ENCODE results near the gene PTPRM. TPM values are rescaled to one million over a fixed set of nuclear protein-coding genes. Genes with fewer than 3 reads are reported as not detected.

PTPRM gene
- polyA plus RNA-seq, 1 experiment = 81.1 TPM

DNA sequence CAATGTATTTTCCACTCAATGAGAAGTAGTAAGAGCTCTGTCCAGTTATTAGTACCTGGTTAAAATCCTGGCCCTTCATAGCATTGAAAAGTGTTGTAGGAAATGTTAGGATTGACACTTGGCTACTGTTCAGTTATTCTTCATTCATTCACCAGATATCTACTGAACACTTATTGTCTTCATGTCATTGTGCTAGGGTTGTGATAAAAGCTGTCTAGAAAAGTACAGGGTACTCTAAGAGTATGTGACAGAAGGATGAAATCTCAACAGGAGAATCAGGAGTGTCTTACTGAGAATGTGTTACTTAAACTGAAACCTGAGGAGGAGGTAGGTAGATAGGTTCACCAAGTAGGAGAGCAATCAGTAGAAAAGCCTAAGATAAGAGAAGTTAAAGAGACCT lies 530.3 kb downstream of the PTPRM start:
- CTCF ChIA-PET = no interaction called here
- Histone ChIP-seq H3K27ac (ENCODE audit: low read depth, low read length) (no peak overlapping the region), H3K27me3 (ENCODE audit: control insufficient read depth, insufficient read depth, low read length) (no peaks in the 10 kb centered on the region), H3K4me3 (ENCODE audit: low read depth, low read length) (no peak overlapping the region), H3K9me3 (ENCODE audit: control insufficient read depth, insufficient read depth, low read length) (no peaks in the 10 kb centered on the region)
- POLR2A ChIA-PET = no interaction called here
- no peak for DNase-seq (ENCODE audit: low read depth, low spot score)
- TF ChIP-seq, protein P1, sequence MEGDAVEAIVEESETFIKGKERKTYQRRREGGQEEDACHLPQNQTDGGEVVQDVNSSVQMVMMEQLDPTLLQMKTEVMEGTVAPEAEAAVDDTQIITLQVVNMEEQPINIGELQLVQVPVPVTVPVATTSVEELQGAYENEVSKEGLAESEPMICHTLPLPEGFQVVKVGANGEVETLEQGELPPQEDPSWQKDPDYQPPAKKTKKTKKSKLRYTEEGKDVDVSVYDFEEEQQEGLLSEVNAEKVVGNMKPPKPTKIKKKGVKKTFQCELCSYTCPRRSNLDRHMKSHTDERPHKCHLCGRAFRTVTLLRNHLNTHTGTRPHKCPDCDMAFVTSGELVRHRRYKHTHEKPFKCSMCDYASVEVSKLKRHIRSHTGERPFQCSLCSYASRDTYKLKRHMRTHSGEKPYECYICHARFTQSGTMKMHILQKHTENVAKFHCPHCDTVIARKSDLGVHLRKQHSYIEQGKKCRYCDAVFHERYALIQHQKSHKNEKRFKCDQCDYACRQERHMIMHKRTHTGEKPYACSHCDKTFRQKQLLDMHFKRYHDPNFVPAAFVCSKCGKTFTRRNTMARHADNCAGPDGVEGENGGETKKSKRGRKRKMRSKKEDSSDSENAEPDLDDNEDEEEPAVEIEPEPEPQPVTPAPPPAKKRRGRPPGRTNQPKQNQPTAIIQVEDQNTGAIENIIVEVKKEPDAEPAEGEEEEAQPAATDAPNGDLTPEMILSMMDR (IDR thresholded peaks at IDR 0.05; ENCODE audit: low read depth, low read length) = no peak

- TF ChIP-seq, protein P1 (IDR thresholded peaks at IDR 0.05; ENCODE audit: low read depth, low read length) = no peak
- CTCF ChIA-PET = no interaction called here
- H3K27me3 ChIP-seq (ENCODE audit: control insufficient read depth, insufficient read depth, low read length) = no peaks in the 10 kb centered on the region
- POLR2A ChIA-PET = no interaction called here
- no peaks in the 10 kb centered on the region for H3K9me3 ChIP-seq (ENCODE audit: control insufficient read depth, insufficient read depth, low read length)
- DNase-seq (ENCODE audit: low read depth, low spot score) = no peak
- H3K4me3 ChIP-seq (ENCODE audit: low read depth, low read length) = no peak overlapping the region
- no peak overlapping the region for H3K27ac ChIP-seq (ENCODE audit: low read depth, low read length)
Observed at GRCh38 chr18:8097927-8098326, 530.8 kb downstream of the PTPRM start.

DNA sequence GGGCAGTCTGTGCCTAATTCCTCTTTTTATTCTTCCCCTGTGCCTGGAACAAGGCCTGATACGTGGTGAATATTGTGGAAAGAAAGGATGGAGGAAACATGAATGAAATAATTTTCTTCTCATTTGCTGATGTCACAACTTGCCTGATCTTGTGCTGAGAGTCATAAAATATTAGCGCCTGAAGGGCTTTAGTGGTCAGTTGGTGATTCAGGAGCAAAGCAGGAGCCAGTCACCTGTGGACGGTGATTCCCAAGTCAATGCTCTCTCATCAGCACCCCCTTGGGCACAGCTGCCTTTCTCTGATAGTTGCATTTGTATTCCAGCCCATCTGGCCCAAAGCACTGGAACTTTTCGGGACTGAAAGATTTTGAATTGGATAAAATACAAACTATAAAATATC lies 539.5 kb downstream of the PTPRM start:
- H3K9me3 ChIP-seq (ENCODE audit: control insufficient read depth, insufficient read depth, low read length) = no peaks in the 10 kb centered on the region

DNA sequence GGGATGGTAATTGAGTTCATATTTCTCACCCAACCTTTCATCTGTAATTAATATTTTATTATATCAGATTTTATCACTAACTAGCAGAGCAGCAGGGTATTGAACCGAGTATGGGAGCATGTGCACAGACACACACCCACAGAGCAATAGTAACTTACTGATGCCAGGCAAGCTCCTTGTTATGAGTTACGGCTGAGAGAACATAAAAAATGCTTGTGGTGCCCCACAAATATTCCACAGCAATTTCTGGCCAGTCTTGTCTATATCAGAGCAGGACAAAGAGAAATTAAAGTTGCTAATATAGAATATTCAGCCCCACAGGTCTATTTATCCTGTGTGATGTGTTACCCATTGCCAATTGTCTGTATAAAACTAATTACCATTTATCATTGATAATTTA lies 540.3 kb downstream of the PTPRM start:
- ChIA-PET POLR2A (no interaction called here), CTCF (interaction anchor here (1.4 kb wide), 1 partner anchor 282 kb away, joined by 5 read pairs; no protein-coding TSS in a partner anchor)
- TF ChIP-seq, protein P1 (IDR thresholded peaks at IDR 0.05; ENCODE audit: low read depth, low read length) = no peak
- no peaks in the 10 kb centered on the region for H3K9me3 ChIP-seq (ENCODE audit: control insufficient read depth, insufficient read depth, low read length)
- H3K4me3 ChIP-seq (ENCODE audit: low read depth, low read length) = no peak overlapping the region
- no peak for DNase-seq (ENCODE audit: low read depth, low spot score)
- no peaks in the 10 kb centered on the region for H3K27me3 ChIP-seq (ENCODE audit: control insufficient read depth, insufficient read depth, low read length)
- H3K27ac ChIP-seq (ENCODE audit: low read depth, low read length) = no peak overlapping the region

More for the DNA sequence above, 539.5 kb downstream of the PTPRM start:
- TF ChIP-seq, protein P1 (IDR thresholded peaks at IDR 0.05; ENCODE audit: low read depth, low read length) = no peak
- Histone ChIP-seq H3K27me3 (ENCODE audit: control insufficient read depth, insufficient read depth, low read length) (no peaks in the 10 kb centered on the region), H3K27ac (ENCODE audit: low read depth, low read length) (no peak overlapping the region), H3K4me3 (ENCODE audit: low read depth, low read length) (no peak overlapping the region)
- ChIA-PET CTCF (interaction anchor here (1.4 kb wide), 1 partner anchor 283 kb away, joined by 5 read pairs; no protein-coding TSS in a partner anchor), POLR2A (no interaction called here)
- no peak for DNase-seq (ENCODE audit: low read depth, low spot score)

- Histone ChIP-seq H3K9me3 (ENCODE audit: control insufficient read depth, insufficient read depth, low read length) (no peaks in the 10 kb centered on the region), H3K27me3 (ENCODE audit: control insufficient read depth, insufficient read depth, low read length) (no peaks in the 10 kb centered on the region), H3K4me3 (ENCODE audit: low read depth, low read length) (no peak overlapping the region), H3K27ac (ENCODE audit: low read depth, low read length) (no peak overlapping the region)
- TF ChIP-seq, protein P1 (IDR thresholded peaks at IDR 0.05; ENCODE audit: low read depth, low read length) = no peak
- CTCF ChIA-PET = interaction anchor here (0.5 kb wide), 1 partner anchor 13 kb away, joined by 3 read pairs; no protein-coding TSS in a partner anchor
- DNase-seq (ENCODE audit: low read depth, low spot score) = no peak
- POLR2A ChIA-PET = no interaction called here
Observed at GRCh38 chr18:8114480-8114879, 547.4 kb downstream of the PTPRM start.
